Kidney epithelial cell (primary cell): ENCODE measurements around the gene OR12D1. TPM values are rescaled to one million over a fixed set of nuclear protein-coding genes. Genes with fewer than 3 reads are reported as not detected.

Experiments used
- DNase-seq: peaks from one replicate; pipeline ENCODE4 v3.0.0-alpha.2; 2010; ENCODE audit warnings: low read depth
- H3K27me3 ChIP-seq: 2 replicates; pipeline ENCODE4 v1.6.0; 2011; ENCODE audit warnings: low read length; ENCODE audit not compliant: control insufficient read depth, insufficient read depth
- H3K36me3 ChIP-seq: 2 replicates; pipeline ENCODE4 v1.5.1; 2011; ENCODE audit warnings: low read length; ENCODE audit not compliant: control insufficient read depth, insufficient read depth
- H3K4me3 ChIP-seq: 2 replicates; pipeline ENCODE4 v1.5.1; 2011; ENCODE audit warnings: low read depth, mild to moderate bottlenecking, control low read depth, low read length
- CTCF ChIP-seq: IDR thresholded peaks from 2 replicates; pipeline ENCODE4 v1.5.1; 2011; ENCODE audit warnings: mild to moderate bottlenecking, moderate library complexity, low read length, control low read depth, inconsistent platforms; ENCODE audit not compliant: insufficient read depth, poor library complexity, severe bottlenecking
- total RNA-seq: library from RNA; depleted of rRNA; stranded (reverse); fragments of >200 nt; gene quantifications from 2 replicates; pipeline ENCODE4 v1.2.3, GENCODE V29; 2015

The OR12D1 gene
- total RNA-seq, 1 donor from 2014 or later: not detected

DNA sequence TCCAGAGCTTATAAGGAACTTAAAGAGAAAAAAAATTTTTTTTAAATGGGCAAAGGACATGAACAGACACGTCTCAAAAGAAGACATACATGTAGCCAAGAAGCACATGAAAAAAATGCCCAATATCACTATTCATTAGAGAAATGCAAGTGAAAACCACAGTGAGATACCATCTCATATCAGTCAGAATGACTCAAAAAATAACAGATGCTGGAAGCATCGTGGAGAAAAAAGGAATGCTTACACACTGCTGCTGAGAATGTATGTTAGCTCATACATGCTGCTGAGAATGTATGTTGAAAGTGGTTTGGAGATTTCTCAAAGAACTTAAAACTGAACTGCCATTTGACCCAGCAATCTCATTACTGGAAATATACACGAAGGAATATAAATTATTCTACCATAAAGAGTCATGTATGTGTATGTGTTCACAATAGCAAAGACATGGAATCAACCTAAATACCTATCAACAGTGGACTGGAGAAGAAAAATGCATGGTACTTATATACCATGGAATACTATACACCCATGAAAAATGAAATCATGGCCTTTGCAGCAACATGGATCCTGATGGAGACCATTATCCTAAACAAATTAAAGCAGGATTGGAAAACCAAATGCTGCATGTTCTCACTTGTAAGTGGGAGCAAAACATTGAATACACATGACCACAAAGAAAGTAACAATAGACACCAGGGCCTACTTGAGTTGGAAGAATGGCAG lies 36.9 kb downstream of the OR12D1 start:
- Histone ChIP-seq H3K36me3 (no peaks in the 10 kb centered on the region), H3K27me3 (no peaks in the 10 kb centered on the region), H3K4me3 (no peak overlapping the region)
- TF ChIP-seq CTCF: no peak
- no peak for DNase-seq

DNA sequence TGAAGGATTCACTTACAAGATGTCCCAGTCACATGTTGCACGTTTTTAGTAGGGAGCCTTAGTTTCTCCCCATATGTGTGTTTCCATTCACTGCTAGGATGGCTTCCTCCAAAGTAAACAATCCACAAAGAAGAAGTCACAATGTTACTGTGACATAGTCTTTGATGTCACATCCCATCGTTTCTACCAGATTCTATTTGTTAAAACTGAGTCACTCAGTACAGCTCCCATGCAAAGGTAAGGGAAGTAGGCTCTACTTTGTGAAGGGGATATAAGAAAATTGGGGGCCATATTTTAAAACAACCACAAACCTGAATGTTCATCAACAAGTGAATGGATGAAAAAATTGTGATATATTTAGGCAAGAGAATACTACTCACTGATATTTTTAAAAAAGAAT lies 42.2 kb downstream of the OR12D1 start, which contains the start of the genes OR11A1 and OR2H1:
TSS of gene OR11A1 (minus strand) at position 101 of the 400 bp plus-strand sequence. CDS start 29,430 bp downstream, outside the sequence.
TSS of gene OR2H1 (plus strand) at position 185 of the 400 bp plus-strand sequence. CDS start 4,615 bp downstream, outside the sequence.
- TF ChIP-seq CTCF: no peak
- no peak for DNase-seq
- no peaks in the 10 kb centered on the region for H3K36me3 ChIP-seq
- H3K4me3 ChIP-seq: no peak within 1 kb of the TSS
- H3K27me3 ChIP-seq: no peaks in the 10 kb centered on the region

- Histone ChIP-seq H3K27me3 (no peaks in the 10 kb centered on the region), H3K4me3 (no peak overlapping the region), H3K36me3 (no peaks in the 10 kb centered on the region)
- TF ChIP-seq CTCF: no peak
- no peak for DNase-seq
Observed at GRCh38 chr6:29461021-29461814, 46.5 kb downstream of the OR12D1 start.

GRCh38 chr6:29462022-29462421 lies 47.3 kb downstream of the OR12D1 start:
- H3K27me3 ChIP-seq: no peaks in the 10 kb centered on the region
- DNase-seq: no peak
- H3K4me3 ChIP-seq: no peak overlapping the region
- no peak for TF ChIP-seq CTCF
- no peaks in the 10 kb centered on the region for H3K36me3 ChIP-seq

DNA sequence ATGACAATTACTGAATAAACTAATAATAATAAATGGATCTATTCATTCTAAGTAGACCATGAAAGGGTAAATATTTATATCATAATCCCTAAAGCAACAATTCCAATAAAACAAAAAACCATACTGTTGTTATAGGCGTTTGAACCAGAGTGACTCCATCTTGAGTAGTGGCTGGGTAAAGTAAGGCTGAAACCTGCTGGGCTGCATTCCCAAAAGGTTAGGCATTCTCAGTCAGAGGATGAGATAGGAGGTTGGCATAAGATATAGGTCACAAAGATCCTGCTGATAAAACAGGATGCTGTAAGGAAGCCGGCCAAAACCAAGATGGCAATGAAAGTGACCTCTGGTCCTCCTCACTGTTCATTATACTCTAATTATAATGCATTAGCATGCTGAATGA lies 50.6 kb downstream of the OR12D1 start:
- no peak for DNase-seq
- no peak for TF ChIP-seq CTCF
- Histone ChIP-seq H3K4me3 (no peak overlapping the region), H3K27me3 (no peaks in the 10 kb centered on the region), H3K36me3 (no peaks in the 10 kb centered on the region)
